Measurements from ENCODE around the gene HS6ST1. TPM values are rescaled to one million over a fixed set of nuclear protein-coding genes. Genes with fewer than 3 reads are reported as not detected.
A peak's percentile ranks its signal among the peaks of the same experiment; 100 is the strongest.
"Not testable (repeated sequence)": the region's sequence is repeated elsewhere in the genome, so short reads cannot be mapped to it uniquely, and the experiment has no call there.

The HS6ST1 gene
- total RNA-seq, 1 donor from 2014 or later = 8.3 TPM

- DNase-seq (ENCODE audit: low read depth in 2 of 2) = peak; percentile 48 to 80
Observed at GRCh38 chr2:128321784-128322714, 3.4 kb upstream of the HS6ST1 start.

GRCh38 chr2:128320906-128321771 lies 2.5 kb upstream of the HS6ST1 start:
- no peak for DNase-seq (ENCODE audit: low read depth in 2 of 2)

- no peak for DNase-seq (ENCODE audit: low read depth in 2 of 2)
Observed at GRCh38 chr2:128320192-128320905, 1.7 kb upstream of the HS6ST1 start.

GRCh38 chr2:128319631-128320191 lies 1.0 kb upstream of the HS6ST1 start:
- no peak for DNase-seq (ENCODE audit: low read depth in 2 of 2)

- DNase-seq (ENCODE audit: low read depth in 2 of 2) = peak in 1 of 2 donors; percentile 30
Observed at GRCh38 chr2:128318245-128318644, 423 bp downstream of the HS6ST1 start.

GRCh38 chr2:128317899-128318225 lies 806 bp downstream of the HS6ST1 start:
- not testable (repeated sequence) for DNase-seq (ENCODE audit: low read depth in 2 of 2)

GRCh38 chr2:128317181-128317898 lies 1.3 kb downstream of the HS6ST1 start:
- no peak for DNase-seq (ENCODE audit: low read depth in 2 of 2)

GRCh38 chr2:128316777-128317180 lies 1.9 kb downstream of the HS6ST1 start:
- DNase-seq (ENCODE audit: low read depth in 2 of 2) = no peak

GRCh38 chr2:128315829-128316776 lies 2.6 kb downstream of the HS6ST1 start:
- DNase-seq (ENCODE audit: low read depth in 2 of 2) = no peak

- DNase-seq (ENCODE audit: low read depth in 2 of 2) = no peak
Observed at GRCh38 chr2:128315122-128315828, 3.4 kb downstream of the HS6ST1 start.

GRCh38 chr2:128314348-128315121 lies 4.1 kb downstream of the HS6ST1 start:
- DNase-seq (ENCODE audit: low read depth in 2 of 2) = no peak

- DNase-seq (ENCODE audit: low read depth in 2 of 2) = no peak
Observed at GRCh38 chr2:128313931-128314347, 4.7 kb downstream of the HS6ST1 start.

GRCh38 chr2:128313091-128313836 lies 5.4 kb downstream of the HS6ST1 start:
- no peak for DNase-seq (ENCODE audit: low read depth in 2 of 2)

- no peak for DNase-seq (ENCODE audit: low read depth in 2 of 2)
Observed at GRCh38 chr2:128312411-128312810, 6.3 kb downstream of the HS6ST1 start.

GRCh38 chr2:128311755-128312341 lies 6.8 kb downstream of the HS6ST1 start:
- no peak for DNase-seq (ENCODE audit: low read depth in 2 of 2)

GRCh38 chr2:128311216-128311754 lies 7.4 kb downstream of the HS6ST1 start:
- no peak for DNase-seq (ENCODE audit: low read depth in 2 of 2)

GRCh38 chr2:128310761-128311160 lies 7.9 kb downstream of the HS6ST1 start:
- DNase-seq (ENCODE audit: low read depth in 2 of 2) = no peak
